GF-D8 (cell line): Measurements from ENCODE around the gene SALL1.

Experiments
- DNase-seq: peaks from one replicate; lab custom pipeline; 2025; lab: John Stamatoyannopoulos, UW

The SALL1 gene

DNA sequence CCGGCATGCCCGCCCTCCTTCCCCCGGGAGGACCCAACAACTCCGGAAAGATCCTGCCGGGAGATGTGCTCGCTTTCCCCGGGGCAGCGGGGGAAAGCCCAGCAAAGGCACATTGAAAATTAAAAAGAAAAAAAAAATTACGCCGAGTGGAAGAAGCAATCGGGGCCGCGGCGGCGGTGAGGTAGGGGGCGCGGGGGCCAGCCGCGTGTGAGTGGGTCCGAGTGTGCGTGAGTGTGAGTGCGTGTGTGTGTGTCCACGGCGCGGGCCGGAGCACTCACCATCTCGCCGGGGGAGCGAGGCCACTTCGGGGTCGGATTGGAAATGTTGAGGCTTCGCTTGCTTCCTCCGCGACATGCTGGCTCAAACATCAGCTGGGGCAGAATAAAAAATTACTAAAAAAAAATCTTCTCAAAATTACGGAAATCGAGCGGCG is at the start of gene SALL1:
Gene SALL1, minus strand, starts transcription at position 383 of the 433 bp plus-strand sequence. Its CDS starts 29 bp downstream, at position 354.
- no peak for DNase-seq

DNA sequence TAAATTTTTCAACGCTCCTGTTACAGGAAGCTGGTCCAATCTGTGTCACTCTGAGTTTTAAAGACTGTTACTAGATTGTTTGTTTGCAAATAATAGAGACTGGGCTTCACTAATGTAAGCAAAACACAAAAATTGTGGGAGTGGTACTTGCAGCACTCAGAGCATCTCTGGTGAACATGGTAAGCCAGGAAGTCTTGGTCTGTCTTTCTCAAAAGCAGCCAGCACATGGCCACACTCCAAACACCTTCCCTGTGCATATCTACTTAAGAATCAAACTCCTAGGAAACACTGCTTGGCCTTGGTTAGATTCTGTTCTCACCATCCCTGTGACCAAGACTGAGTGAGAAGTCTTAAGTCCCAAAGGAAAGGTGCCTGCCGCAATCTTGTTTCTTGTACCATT is 49.7 kb upstream of the SALL1 start:
- no peak for DNase-seq

DNA sequence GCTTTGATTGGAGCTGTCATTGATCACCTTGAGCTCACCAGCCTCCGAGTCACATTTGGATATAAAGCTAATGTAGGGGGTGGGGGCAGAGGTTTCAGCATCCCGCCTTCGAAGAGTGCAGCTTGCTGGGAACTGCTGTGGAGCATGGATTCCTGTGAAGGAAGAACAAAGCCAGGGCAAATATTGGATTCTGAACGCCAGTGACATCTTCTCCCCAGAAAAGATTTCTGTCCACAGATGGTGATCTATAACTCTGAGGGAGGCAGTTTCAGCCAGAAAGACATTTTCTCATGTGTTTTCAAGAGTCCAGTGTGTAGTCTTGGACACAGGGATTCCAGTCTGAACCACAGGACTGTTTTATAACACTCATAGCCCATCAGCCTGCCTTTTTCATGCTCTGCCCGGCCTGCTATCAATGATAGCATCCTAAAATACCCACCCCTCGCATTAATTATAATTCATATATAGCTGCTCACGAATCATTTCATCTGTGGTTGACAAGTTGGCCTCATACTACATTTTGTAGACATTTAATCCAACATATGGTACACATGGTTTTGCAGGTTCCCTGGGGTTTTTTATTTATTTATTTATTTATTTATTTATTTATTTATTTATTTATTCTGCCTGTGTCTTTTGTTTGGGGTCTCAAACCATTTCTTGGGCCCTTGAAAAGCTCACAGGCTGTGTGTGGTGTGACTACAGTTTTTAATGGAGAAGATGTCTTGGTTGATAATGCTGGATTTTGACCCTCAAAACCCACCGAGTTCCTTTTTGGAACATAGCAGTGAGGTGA is 47.1 kb upstream of the SALL1 start:
- DNase-seq = no peak

- no peak for DNase-seq
Observed at GRCh38 chr16:51193879-51194278, 42.8 kb upstream of the SALL1 start.

DNA sequence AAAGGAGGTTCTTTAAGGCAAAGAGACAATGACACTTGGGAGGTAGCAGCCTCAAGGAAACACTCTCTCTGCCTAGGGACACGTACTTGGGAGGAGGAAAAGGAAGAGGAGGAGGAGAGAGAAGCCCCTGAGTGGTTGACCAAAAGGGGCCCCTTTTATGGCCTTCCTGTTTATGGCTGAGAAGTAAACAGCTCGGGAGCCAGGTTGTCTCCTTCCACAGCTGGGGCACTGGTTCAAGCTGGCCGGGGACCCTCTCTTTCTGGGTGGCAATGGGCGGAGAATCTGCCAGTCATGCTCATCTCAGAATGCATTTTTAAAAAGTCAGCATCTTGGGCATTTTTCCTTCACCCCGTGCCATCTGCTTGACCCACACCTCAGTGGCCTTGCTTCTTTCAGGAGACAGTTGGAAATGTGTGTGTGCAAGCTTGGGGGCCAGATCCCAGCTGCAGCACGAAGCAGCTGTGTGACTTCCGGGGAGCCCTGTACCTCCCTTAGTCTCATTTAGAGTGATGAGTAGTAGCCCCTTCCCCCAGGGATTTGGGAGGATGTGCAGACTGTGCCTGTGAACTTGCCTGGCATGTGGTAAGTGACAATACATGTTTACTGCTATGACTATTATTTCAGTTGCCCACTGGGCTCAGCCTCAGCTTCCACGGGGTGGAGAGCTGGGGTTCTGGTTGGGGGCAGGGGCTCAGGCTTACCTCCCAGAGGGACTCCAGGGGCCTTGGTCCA is 33.8 kb upstream of the SALL1 start:
- DNase-seq = no peak

DNA sequence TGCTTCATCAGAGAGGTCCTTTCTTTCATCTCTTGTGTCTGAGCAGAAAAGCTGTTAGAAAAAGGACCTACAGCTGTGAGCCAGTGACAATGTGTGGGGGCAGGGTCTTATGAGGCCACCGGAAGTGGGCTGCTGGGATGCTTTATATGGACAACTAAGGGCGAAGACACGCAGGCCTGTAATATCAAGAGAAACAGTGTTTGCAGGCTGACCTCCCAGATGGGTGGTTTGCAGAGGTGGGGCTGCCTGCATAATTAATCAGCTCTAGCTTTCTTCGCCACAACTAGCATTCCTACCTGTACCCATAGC is 30.4 kb upstream of the SALL1 start:
- no peak for DNase-seq

- DNase-seq = no peak
Observed at GRCh38 chr16:51180719-51181502, 29.8 kb upstream of the SALL1 start.

DNA sequence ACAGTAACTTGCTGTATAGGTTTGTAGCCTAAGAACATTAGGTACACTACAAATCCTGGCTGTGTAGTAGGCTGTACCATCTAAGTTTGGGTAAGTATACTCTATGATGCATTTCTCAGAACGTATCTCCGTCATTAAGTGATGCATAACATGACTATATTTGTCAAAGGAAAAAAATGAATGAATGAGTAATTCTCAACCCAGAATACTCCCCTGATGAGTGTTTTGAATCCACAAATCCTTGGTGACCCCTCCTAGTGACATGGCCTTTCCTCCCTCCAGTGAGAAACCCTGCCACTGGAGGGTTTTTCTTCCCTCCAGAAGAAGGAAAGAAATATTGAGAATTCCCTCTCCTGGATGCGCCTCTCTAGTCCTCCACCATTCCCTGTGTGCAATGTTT is 24.0 kb upstream of the SALL1 start:
- no peak for DNase-seq

DNA sequence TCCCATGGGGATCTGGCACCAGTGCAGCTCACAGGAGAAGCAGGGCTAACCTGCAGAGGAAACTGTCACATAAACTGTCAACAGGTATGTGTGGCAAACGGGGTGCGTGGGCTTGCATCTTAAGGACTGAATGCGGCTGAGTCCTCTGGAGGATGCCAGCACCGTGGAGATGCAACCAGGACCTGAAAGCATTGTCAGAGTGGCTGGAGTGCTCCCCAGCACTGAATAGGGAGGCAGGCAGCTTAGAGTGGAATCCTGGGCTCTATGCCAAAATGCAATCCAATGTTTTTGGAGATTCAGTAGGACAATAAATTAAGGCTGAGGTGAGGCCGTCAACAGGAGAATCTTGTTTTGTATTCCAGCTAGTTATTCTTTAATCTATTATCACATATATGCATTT is 21.3 kb upstream of the SALL1 start:
- no peak for DNase-seq

DNA sequence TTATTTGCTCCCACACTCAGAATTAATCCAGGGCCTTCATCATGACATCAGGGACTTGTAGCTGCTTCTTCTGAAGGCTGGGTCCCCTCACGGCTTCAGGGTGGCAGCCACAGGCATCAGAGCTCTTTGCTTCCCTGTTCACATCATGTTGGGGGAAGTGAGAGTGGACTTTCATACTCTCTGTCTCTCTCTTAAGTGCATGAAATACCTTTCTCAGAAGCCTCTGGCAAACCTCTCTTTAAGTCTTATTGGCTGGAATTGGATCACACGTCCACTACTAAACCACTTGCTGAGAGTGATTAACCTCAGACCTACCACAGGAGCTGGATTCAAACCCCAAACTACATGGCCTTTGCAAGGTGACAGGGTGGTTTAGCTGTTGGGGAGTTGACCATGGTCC is 17.7 kb upstream of the SALL1 start:
- no peak for DNase-seq

DNA sequence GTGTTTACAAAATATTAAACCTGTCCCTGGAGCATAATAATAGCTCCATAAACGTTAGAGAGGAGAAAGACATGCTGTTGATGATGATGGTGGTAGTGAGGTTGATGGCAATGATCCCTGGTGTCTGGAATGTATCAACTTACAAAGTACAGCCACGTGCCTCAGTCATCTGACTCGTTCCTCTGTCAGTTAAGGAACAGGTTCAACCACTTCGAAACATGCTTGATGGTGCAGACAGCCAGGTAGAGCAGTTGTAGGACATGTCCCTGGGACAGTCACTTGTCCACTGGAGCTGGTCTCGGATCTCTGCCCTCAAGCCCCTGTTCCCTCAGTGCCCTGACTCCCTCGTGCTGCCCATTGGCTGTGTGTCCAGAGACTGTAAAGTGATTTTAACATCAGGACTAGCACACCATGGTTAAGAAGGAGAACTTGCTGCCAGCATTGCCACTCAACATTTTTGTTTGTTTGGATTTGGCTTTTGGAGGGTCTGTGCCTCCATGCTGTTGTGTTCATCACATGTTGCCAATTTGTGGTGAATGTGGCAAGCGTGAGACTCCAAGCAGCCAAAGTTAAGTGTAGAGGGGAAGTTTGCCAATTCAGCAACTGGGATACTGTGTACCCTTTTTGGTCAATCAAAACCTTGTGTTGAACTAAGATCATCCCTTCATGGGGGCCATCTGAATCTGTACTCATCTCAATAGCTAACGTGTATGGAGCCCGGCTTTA is 16.3 kb upstream of the SALL1 start:
- no peak for DNase-seq

GRCh38 chr16:51166541-51166940 is 15.5 kb upstream of the SALL1 start:
- DNase-seq = no peak

DNA sequence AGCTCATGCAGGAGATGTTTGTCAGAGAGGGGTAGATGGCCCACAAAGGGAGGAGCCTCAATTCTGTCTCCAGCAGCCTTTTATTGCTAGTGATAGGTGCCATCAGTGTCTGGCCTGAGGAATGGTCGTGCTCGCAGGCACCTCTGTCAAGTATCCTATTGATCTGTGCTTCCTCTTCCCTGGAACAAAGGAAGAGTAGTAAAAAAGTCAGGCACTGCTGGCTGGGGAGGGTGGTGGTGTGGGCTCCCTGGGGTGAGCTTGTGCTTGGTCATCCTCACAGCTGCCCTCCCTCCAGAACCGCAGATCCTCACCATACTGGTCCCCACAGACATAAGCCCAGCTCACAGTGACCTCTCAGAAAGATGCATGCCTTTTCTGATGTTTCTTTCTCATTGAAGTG is 15.0 kb upstream of the SALL1 start:
- DNase-seq = no peak

DNA sequence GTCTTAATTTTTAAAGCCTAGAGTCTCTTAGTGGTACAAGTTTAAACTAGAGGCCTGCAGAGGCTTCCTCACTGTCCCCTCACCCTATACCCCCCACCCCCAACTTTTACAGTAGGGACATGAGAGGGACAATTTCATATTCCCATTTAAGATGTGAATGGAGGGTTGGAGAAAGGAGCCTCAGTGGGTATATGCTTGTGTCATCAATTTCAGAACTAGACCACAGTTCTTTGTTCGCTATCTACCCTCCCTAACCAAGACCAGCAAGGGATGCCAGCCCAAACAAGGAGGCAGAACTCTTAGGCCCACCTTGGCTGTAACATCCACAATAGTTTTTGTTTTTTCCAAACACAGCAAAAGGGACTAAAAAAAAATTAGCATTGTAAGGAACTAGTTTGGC is 14.0 kb upstream of the SALL1 start:
- DNase-seq = no peak

GRCh38 chr16:51164574-51164973 is 13.5 kb upstream of the SALL1 start:
- no peak for DNase-seq

- no peak for DNase-seq
Observed at GRCh38 chr16:51163894-51164566, 13.0 kb upstream of the SALL1 start.

DNA sequence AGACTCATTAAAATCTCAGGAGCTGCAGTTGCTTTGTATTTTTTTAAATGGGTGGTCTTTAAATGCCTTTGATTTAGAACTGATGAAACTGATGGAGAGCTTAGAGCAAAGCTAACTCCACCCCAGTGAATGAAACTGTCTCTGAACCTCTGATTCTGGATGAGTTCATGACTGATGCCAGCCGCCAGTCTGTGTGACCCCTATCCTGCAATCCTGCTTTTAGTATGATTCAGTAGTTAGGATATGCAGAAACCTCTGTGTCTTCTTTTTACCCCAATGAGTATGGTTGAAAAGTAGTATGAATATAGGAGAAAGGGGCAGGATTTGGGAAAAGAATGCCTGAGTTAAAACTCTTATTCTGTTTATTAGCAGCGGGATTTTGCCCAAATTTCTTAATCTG is 12.3 kb upstream of the SALL1 start:
- no peak for DNase-seq

DNA sequence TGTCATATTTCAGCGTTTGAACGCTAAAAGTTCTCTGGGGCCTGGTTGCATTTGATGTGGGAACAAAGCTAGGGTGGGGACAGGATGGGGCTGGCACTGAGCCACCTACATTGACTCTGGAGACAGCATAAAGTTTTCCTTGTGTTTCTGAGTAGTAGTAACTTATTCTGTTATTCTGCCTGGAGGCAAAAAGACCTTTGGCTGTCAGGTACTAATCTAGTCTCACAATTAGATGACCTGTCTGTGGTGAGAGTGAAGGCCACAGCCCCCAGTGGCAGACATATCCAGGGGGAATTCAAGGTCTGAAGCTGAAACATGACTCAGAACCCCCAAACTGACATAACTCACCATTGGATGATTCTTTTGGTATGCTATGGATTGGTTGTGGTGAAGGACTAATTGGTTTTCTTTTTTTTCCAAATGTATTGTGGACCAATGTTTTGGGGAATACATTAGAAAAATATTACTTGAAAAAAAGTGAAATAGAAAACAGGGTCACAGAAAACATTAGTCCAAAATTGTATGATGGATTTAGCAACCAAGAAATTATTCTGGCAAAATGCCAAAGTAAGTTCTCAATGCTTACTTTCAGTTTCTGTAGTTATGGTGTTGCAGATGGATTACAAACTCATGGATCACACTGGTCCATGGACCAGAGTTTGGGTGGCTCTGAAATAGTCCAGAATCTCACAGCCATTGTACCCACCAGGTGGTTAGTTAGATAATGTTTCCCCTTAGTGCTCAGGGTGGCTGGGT is 10.5 kb upstream of the SALL1 start:
- DNase-seq = no peak

DNA sequence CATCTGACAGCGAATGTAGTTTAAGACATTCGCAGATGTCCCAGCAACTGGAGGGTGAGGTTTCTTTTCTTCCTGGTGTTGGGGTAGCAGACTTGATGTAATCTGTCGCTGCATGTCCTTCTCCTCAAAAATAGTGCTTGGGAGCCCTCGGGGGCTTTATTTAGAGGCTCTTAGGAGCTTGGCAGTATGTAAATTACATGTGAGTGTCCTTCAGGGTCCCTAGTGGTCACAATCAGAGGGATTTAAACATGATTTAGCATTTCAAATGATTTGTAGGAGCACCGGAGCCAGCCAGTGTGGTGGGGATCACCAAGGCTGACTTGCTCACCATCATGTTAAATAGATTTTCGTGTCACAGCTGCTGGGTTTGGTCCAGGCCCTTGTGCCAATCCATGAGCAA is 8.8 kb upstream of the SALL1 start:
- DNase-seq = no peak

DNA sequence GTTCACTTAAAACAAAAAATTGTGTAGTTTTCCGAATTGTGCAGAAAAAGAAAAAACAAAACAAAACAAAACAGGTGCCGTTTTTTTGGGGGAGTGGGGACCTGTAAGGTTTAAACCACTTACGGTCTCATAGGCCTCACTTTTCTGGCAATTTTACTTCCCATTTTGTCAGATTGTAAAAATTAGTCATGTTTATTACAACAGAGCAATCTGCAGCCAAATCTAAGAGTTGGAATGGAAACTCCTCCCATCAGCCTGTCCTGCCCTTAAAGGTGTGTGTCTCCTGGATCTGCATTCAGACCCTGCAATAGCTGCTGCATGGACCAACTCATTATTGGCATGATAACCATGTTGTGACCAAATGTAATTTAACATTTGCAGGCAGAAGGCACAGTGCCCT is 8.2 kb upstream of the SALL1 start:
- no peak for DNase-seq

DNA sequence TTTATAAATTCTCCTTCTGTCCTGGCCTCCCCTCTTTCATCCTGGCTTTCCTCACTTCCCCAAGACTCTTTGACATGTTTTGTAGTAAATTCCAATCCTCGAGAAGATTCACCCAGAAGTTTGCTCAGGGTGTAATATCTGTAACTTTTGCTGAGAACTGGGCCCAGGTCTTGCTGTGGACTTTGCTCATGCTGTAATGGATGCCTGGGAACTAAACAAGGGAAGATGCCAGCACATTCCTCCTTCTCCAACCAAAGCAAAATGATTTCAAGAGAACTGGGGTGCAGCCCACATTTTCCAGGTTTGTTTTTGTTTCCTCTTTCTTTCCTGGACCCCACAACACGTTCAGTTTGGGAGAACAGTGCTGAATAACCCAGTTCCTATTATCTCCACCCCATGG is 6.6 kb upstream of the SALL1 start:
- DNase-seq = no peak
